Fibroblast of lung (primary cell): Measurements from ENCODE around the gene UGT1A1. TPM values are rescaled to one million over a fixed set of nuclear protein-coding genes. Genes with fewer than 3 reads are reported as not detected.

Experiments used
- DNase-seq, 2 donors: peaks; one replicate each; pipeline versions ENCODE4 v3.0.0 to v3.0.0-alpha.2; 2010; ENCODE audit warnings: low read depth in 2 of 2
- H2AFZ ChIP-seq: 2 replicates; pipeline ENCODE4 v1.5.1; 2012; ENCODE audit warnings: low read length, control low read depth, inconsistent platforms
- H3K27ac ChIP-seq: 2 replicates; pipeline ENCODE4 v1.5.1; 2011; ENCODE audit warnings: low read length, control low read depth; ENCODE audit not compliant: insufficient read depth
- H3K27me3 ChIP-seq: 2 replicates; pipeline ENCODE4 v1.5.1; 2011; ENCODE audit warnings: mild to moderate bottlenecking, low read length; ENCODE audit not compliant: control insufficient read depth, insufficient read depth
- H3K36me3 ChIP-seq: 2 replicates; pipeline ENCODE4 v1.5.1; 2011; ENCODE audit warnings: low read length; ENCODE audit not compliant: control insufficient read depth, insufficient read depth
- H3K4me1 ChIP-seq: 2 replicates; pipeline ENCODE4 v1.5.1; 2011; ENCODE audit warnings: low read length; ENCODE audit not compliant: control insufficient read depth, insufficient read depth; ENCODE audit errors: extremely low read depth
- H3K4me2 ChIP-seq: 2 replicates; pipeline ENCODE4 v1.5.1; 2011; ENCODE audit warnings: low read length, control low read depth; ENCODE audit not compliant: insufficient read depth; ENCODE audit errors: extremely low read depth
- H3K4me3 ChIP-seq, 4 experiments: fragments of 200-600 bp in 1 of 4; sonication (generic) in 1 of 4; replicated peaks in 1 of 4; 2 replicates each; pipeline ENCODE4 v1.5.1; 2011 to 2016; ENCODE audit warnings: low read length in 4 of 4, low read depth in 3 of 4, mild to moderate bottlenecking in 3 of 4, control low read depth in 2 of 4, inconsistent platforms in 1 of 4, mixed read lengths in 1 of 4; ENCODE audit not compliant: insufficient read depth in 1 of 4; ENCODE audit errors: control extremely low read depth in 1 of 4
- H3K79me2 ChIP-seq: 2 replicates; pipeline ENCODE4 v1.5.1; 2012; ENCODE audit warnings: mild to moderate bottlenecking, low read length, inconsistent platforms; ENCODE audit not compliant: control insufficient read depth, insufficient read depth
- H3K9ac ChIP-seq: 2 replicates; pipeline ENCODE4 v1.5.1; 2011; ENCODE audit warnings: mild to moderate bottlenecking, low read length, control low read depth; ENCODE audit not compliant: insufficient read depth
- H3K9me3 ChIP-seq: 2 replicates; pipeline ENCODE4 v1.5.1; 2012; ENCODE audit warnings: low read depth, low read length; ENCODE audit not compliant: control insufficient read depth, insufficient read depth
- H4K20me1 ChIP-seq: 2 replicates; pipeline ENCODE4 v1.5.1; 2011; ENCODE audit warnings: low read length; ENCODE audit not compliant: control insufficient read depth, insufficient read depth; ENCODE audit errors: extremely low read depth
- CTCF ChIP-seq, 2 donors: IDR thresholded peaks in 1 of 2; conservative IDR thresholded peaks in 1 of 2; 1 replicate in 1 of 2; 2 replicates in 1 of 2; pipeline ENCODE4 v1.5.1; 2011 to 2012; ENCODE audit warnings: low read length in 2 of 2, control low read depth in 1 of 2, inconsistent platforms in 1 of 2, low read depth in 1 of 2, mild to moderate bottlenecking in 1 of 2
- EZH2 ChIP-seq: IDR thresholded peaks from 2 replicates; pipeline ENCODE4 v1.5.1; 2012; ENCODE audit warnings: low read length, control low read depth, mild to moderate bottlenecking; ENCODE audit errors: missing control alignments
- polyA plus RNA-seq, 2 donors: library from polyadenylated mRNA; depleted of rRNA in 1 of 2; stranded (reverse) in 1 of 2; unstranded in 1 of 2; fragments of >200 nt; gene quantifications; 2 replicates each; pipeline ENCODE4 v1.2.1, GENCODE V29; 2011 to 2012; ENCODE audit warnings: missing spikeins in 1 of 2
- total RNA-seq: library from RNA; depleted of rRNA; stranded (reverse); fragments of >200 nt; gene quantifications from 2 replicates; pipeline ENCODE4 v1.2.1, GENCODE V29; 2014

The UGT1A1 gene
- total and polyA plus RNA-seq, 2 donors (not counting 1 experiment from before 2014, with no cell fraction given), result not detected

GRCh38 chr2:233758849-233759248, 1.2 kb upstream of the UGT1A1 start:
- Histone ChIP-seq H3K4me2 (no peak overlapping the region), H3K36me3 (no peaks in the 10 kb centered on the region), H2AFZ (no peak overlapping the region), H3K27me3 (no peaks in the 10 kb centered on the region), H3K4me3 (no peak overlapping the region), H3K9ac (no peak overlapping the region), H3K9me3 (no peaks in the 10 kb centered on the region), H3K79me2 (no peaks in the 10 kb centered on the region), H3K27ac (no peak overlapping the region), H3K4me1 (no peaks in the 10 kb centered on the region), H4K20me1 (no peaks in the 10 kb centered on the region)
- TF ChIP-seq CTCF (conservative IDR thresholded peaks at IDR 0.05 in 1 of 2, IDR thresholded peaks at IDR 0.05 in 1 of 2; ENCODE audit: low read depth in 1 of 2, low read length in 2 of 2), result no peak
- no peak for TF ChIP-seq EZH2
- peak in 1 of 2 donors; percentile 46 for DNase-seq

GRCh38 chr2:233761040-233761769, 1.1 kb downstream of the UGT1A1 start:
- no peaks in the 10 kb centered on the region for H3K79me2 ChIP-seq
- H3K27ac ChIP-seq, result no peak overlapping the region
- H2AFZ ChIP-seq, result no peak overlapping the region
- no peak for TF ChIP-seq EZH2
- TF ChIP-seq CTCF (conservative IDR thresholded peaks at IDR 0.05 in 1 of 2, IDR thresholded peaks at IDR 0.05 in 1 of 2; ENCODE audit: low read depth in 1 of 2, low read length in 2 of 2), result no peak
- DNase-seq, result peak in 1 of 2 donors; percentile 66
- no peak overlapping the region for H3K4me3 ChIP-seq
- H3K4me1 ChIP-seq, result peaks cover 3% of the 10 kb centered on the region
- no peaks in the 10 kb centered on the region for H4K20me1 ChIP-seq
- no peak overlapping the region for H3K9ac ChIP-seq
- H3K27me3 ChIP-seq, result no peaks in the 10 kb centered on the region
- H3K4me2 ChIP-seq, result no peak overlapping the region
- H3K9me3 ChIP-seq, result no peaks in the 10 kb centered on the region
- H3K36me3 ChIP-seq, result no peaks in the 10 kb centered on the region

- H2AFZ ChIP-seq, result no peak overlapping the region
- peak overlapping the region; percentile 27 for H3K27ac ChIP-seq
- TF ChIP-seq CTCF (conservative IDR thresholded peaks at IDR 0.05 in 1 of 2, IDR thresholded peaks at IDR 0.05 in 1 of 2; ENCODE audit: low read depth in 1 of 2, low read length in 2 of 2), result no peak
- no peak for TF ChIP-seq EZH2
- no peaks in the 10 kb centered on the region for H3K27me3 ChIP-seq
- H4K20me1 ChIP-seq, result no peaks in the 10 kb centered on the region
- no peak overlapping the region for H3K4me3 ChIP-seq
- peaks cover 3% of the 10 kb centered on the region for H3K4me1 ChIP-seq
- H3K36me3 ChIP-seq, result no peaks in the 10 kb centered on the region
- peak overlapping the region; percentile 7 for H3K4me2 ChIP-seq
- H3K9ac ChIP-seq, result no peak overlapping the region
- DNase-seq, result peak; percentile 18 to 78
- no peaks in the 10 kb centered on the region for H3K79me2 ChIP-seq
- no peaks in the 10 kb centered on the region for H3K9me3 ChIP-seq
Observed at GRCh38 chr2:233764264-233764663, 4.2 kb downstream of the UGT1A1 start.
